ENCODE results near the gene NAT8. TPM values are rescaled to one million over a fixed set of nuclear protein-coding genes. Genes with fewer than 3 reads are reported as not detected.
"Not testable (repeated sequence)": the region's sequence is repeated elsewhere in the genome, so short reads cannot be mapped to it uniquely, and the experiment has no call there.

Gene NAT8
- total RNA-seq, 1 donor, result not detected

- Histone ChIP-seq H3K4me1 (ENCODE audit: insufficient read depth, low read length) (no peaks in the 10 kb centered on the region), H3K4me3 (ENCODE audit: low read length) (no peak overlapping the region), H3K9me3 (ENCODE audit: low read depth, low read length) (no peaks in the 10 kb centered on the region), H3K27me3 (ENCODE audit: insufficient read depth, low read length) (no peaks in the 10 kb centered on the region)
These were observed 9.5 kb upstream of the NAT8 start for GRCh38 chr2:73651591-73652230.

GRCh38 chr2:73647690-73648089 lies 5.5 kb upstream of the NAT8 start:
- H3K9me3 ChIP-seq (ENCODE audit: low read depth, low read length); H3K4me1 ChIP-seq (ENCODE audit: insufficient read depth, low read length); H3K27me3 ChIP-seq (ENCODE audit: insufficient read depth, low read length); H3K4me3 ChIP-seq (ENCODE audit: low read length): not testable (repeated sequence)

GRCh38 chr2:73641767-73642062 lies 507 bp downstream of the NAT8 start:
- Histone ChIP-seq H3K27me3 (ENCODE audit: insufficient read depth, low read length) (no peaks in the 10 kb centered on the region), H3K4me1 (ENCODE audit: insufficient read depth, low read length) (no peaks in the 10 kb centered on the region), H3K4me3 (ENCODE audit: low read length) (no peak overlapping the region), H3K9me3 (ENCODE audit: low read depth, low read length) (no peaks in the 10 kb centered on the region)

- no peaks in the 10 kb centered on the region for H3K4me1 ChIP-seq (ENCODE audit: insufficient read depth, low read length)
- no peak overlapping the region for H3K4me3 ChIP-seq (ENCODE audit: low read length)
- no peaks in the 10 kb centered on the region for H3K9me3 ChIP-seq (ENCODE audit: low read depth, low read length)
- no peaks in the 10 kb centered on the region for H3K27me3 ChIP-seq (ENCODE audit: insufficient read depth, low read length)
These were observed 1.1 kb downstream of the NAT8 start for GRCh38 chr2:73640946-73641766.

GRCh38 chr2:73640511-73640911 lies 1.7 kb downstream of the NAT8 start:
- Histone ChIP-seq H3K4me3 (ENCODE audit: low read length) (no peak overlapping the region), H3K27me3 (ENCODE audit: insufficient read depth, low read length) (no peaks in the 10 kb centered on the region), H3K9me3 (ENCODE audit: low read depth, low read length) (no peaks in the 10 kb centered on the region), H3K4me1 (ENCODE audit: insufficient read depth, low read length) (no peaks in the 10 kb centered on the region)

- Histone ChIP-seq H3K9me3 (ENCODE audit: low read depth, low read length) (no peaks in the 10 kb centered on the region), H3K27me3 (ENCODE audit: insufficient read depth, low read length) (no peaks in the 10 kb centered on the region), H3K4me1 (ENCODE audit: insufficient read depth, low read length) (no peaks in the 10 kb centered on the region), H3K4me3 (ENCODE audit: low read length) (no peak overlapping the region)
These were observed 3.8 kb downstream of the NAT8 start for GRCh38 chr2:73638429-73638828.

- not testable (repeated sequence) for H3K9me3 ChIP-seq (ENCODE audit: low read depth, low read length); H3K4me1 ChIP-seq (ENCODE audit: insufficient read depth, low read length); H3K4me3 ChIP-seq (ENCODE audit: low read length); H3K27me3 ChIP-seq (ENCODE audit: insufficient read depth, low read length)
These were observed 5.2 kb downstream of the NAT8 start for GRCh38 chr2:73636977-73637376.

GRCh38 chr2:73630662-73631266 lies 11.5 kb downstream of the NAT8 start:
- H3K27me3 ChIP-seq (ENCODE audit: insufficient read depth, low read length); H3K4me1 ChIP-seq (ENCODE audit: insufficient read depth, low read length); H3K4me3 ChIP-seq (ENCODE audit: low read length); H3K9me3 ChIP-seq (ENCODE audit: low read depth, low read length): not testable (repeated sequence)

GRCh38 chr2:73628493-73628892 lies 13.7 kb downstream of the NAT8 start:
- not testable (repeated sequence) for H3K4me3 ChIP-seq (ENCODE audit: low read length); H3K27me3 ChIP-seq (ENCODE audit: insufficient read depth, low read length); H3K4me1 ChIP-seq (ENCODE audit: insufficient read depth, low read length); H3K9me3 ChIP-seq (ENCODE audit: low read depth, low read length)

GRCh38 chr2:73626237-73626636 lies 16.0 kb downstream of the NAT8 start:
- H3K4me3 ChIP-seq (ENCODE audit: low read length); H3K9me3 ChIP-seq (ENCODE audit: low read depth, low read length); H3K4me1 ChIP-seq (ENCODE audit: insufficient read depth, low read length); H3K27me3 ChIP-seq (ENCODE audit: insufficient read depth, low read length): not testable (repeated sequence)

GRCh38 chr2:73624625-73625024 lies 17.6 kb downstream of the NAT8 start:
- H3K4me3 ChIP-seq (ENCODE audit: low read length); H3K9me3 ChIP-seq (ENCODE audit: low read depth, low read length); H3K4me1 ChIP-seq (ENCODE audit: insufficient read depth, low read length); H3K27me3 ChIP-seq (ENCODE audit: insufficient read depth, low read length): not testable (repeated sequence)

- H3K27me3 ChIP-seq (ENCODE audit: insufficient read depth, low read length); H3K9me3 ChIP-seq (ENCODE audit: low read depth, low read length); H3K4me1 ChIP-seq (ENCODE audit: insufficient read depth, low read length); H3K4me3 ChIP-seq (ENCODE audit: low read length): not testable (repeated sequence)
These were observed 18.2 kb downstream of the NAT8 start for GRCh38 chr2:73624036-73624435.

- H3K4me3 ChIP-seq (ENCODE audit: low read length); H3K4me1 ChIP-seq (ENCODE audit: insufficient read depth, low read length); H3K9me3 ChIP-seq (ENCODE audit: low read depth, low read length); H3K27me3 ChIP-seq (ENCODE audit: insufficient read depth, low read length): not testable (repeated sequence)
These were observed 22.3 kb downstream of the NAT8 start for GRCh38 chr2:73619925-73620324.

GRCh38 chr2:73614997-73615396 lies 27.2 kb downstream of the NAT8 start:
- no peaks in the 10 kb centered on the region for H3K4me1 ChIP-seq (ENCODE audit: insufficient read depth, low read length)
- no peak overlapping the region for H3K4me3 ChIP-seq (ENCODE audit: low read length)
- H3K27me3 ChIP-seq (ENCODE audit: insufficient read depth, low read length), result no peaks in the 10 kb centered on the region
- no peaks in the 10 kb centered on the region for H3K9me3 ChIP-seq (ENCODE audit: low read depth, low read length)

GRCh38 chr2:73614105-73614504 lies 28.1 kb downstream of the NAT8 start:
- Histone ChIP-seq H3K4me1 (ENCODE audit: insufficient read depth, low read length) (no peaks in the 10 kb centered on the region), H3K27me3 (ENCODE audit: insufficient read depth, low read length) (no peaks in the 10 kb centered on the region), H3K9me3 (ENCODE audit: low read depth, low read length) (no peaks in the 10 kb centered on the region), H3K4me3 (ENCODE audit: low read length) (no peak overlapping the region)

GRCh38 chr2:73611867-73612266 lies 30.4 kb downstream of the NAT8 start:
- no peaks in the 10 kb centered on the region for H3K27me3 ChIP-seq (ENCODE audit: insufficient read depth, low read length)
- no peaks in the 10 kb centered on the region for H3K9me3 ChIP-seq (ENCODE audit: low read depth, low read length)
- H3K4me1 ChIP-seq (ENCODE audit: insufficient read depth, low read length), result no peaks in the 10 kb centered on the region
- no peak overlapping the region for H3K4me3 ChIP-seq (ENCODE audit: low read length)

All from mononuclear cell (primary cell).